DOHH2 (cell line): ENCODE data around the gene C1S.

Experiments
- H3F3A ChIP-seq: fragments of 200-600 bp; sonication (generic), shearing (Covaris generic); 2 replicates; pipeline ENCODE4 v1.6.0; 2016; ENCODE audit warnings: antibody characterized with exemption, mild to moderate bottlenecking; ENCODE audit not compliant: control insufficient read depth, insufficient read depth
- H3K27ac ChIP-seq: fragments of 200-600 bp; sonication (generic); 2 replicates; pipeline ENCODE4 v1.5.1; 2014; ENCODE audit warnings: low read depth, mild to moderate bottlenecking, low read length, moderate library complexity
- H3K27me3 ChIP-seq: fragments of 200-600 bp; sonication (generic); 2 replicates; pipeline ENCODE4 v1.6.1; 2014; ENCODE audit warnings: mild to moderate bottlenecking, low read length, mixed read lengths; ENCODE audit not compliant: control insufficient read depth
- H3K36me3 ChIP-seq: fragments of 200-600 bp; sonication (generic); 2 replicates; pipeline ENCODE4 v1.6.1; 2014; ENCODE audit warnings: mild to moderate bottlenecking, low read length, moderate library complexity, mixed read lengths; ENCODE audit not compliant: control insufficient read depth
- H3K4me1 ChIP-seq: fragments of 200-600 bp; sonication (generic); 2 replicates; pipeline ENCODE4 v1.6.1; 2014; ENCODE audit warnings: mild to moderate bottlenecking, low read length, mixed read lengths; ENCODE audit not compliant: control insufficient read depth
- H3K4me2 ChIP-seq: fragments of 200-600 bp; sonication (generic); 2 replicates; pipeline ENCODE4 v1.6.0; 2014; ENCODE audit warnings: mild to moderate bottlenecking, low read length, moderate library complexity
- H3K4me3 ChIP-seq: fragments of 200-600 bp; sonication (generic); 2 replicates; pipeline ENCODE4 v1.5.1; 2014; ENCODE audit warnings: mild to moderate bottlenecking, low read length, mixed read lengths
- H3K79me2 ChIP-seq: fragments of 200-600 bp; sonication (generic); 2 replicates; pipeline ENCODE4 v1.6.1; 2014; ENCODE audit warnings: mild to moderate bottlenecking, low read length, mixed read lengths; ENCODE audit not compliant: control insufficient read depth
- H3K9me2 ChIP-seq: fragments of 200-600 bp; sonication (generic); replicated peaks from 2 replicates; pipeline ENCODE4 v1.6.1; 2014; ENCODE audit warnings: mild to moderate bottlenecking, low read length, mixed read lengths; ENCODE audit not compliant: control insufficient read depth
- H3K9me3 ChIP-seq: fragments of 200-600 bp; sonication (generic); 2 replicates; pipeline ENCODE4 v1.6.1; 2014; ENCODE audit warnings: antibody characterized with exemption, low read length, mixed read lengths; ENCODE audit not compliant: control insufficient read depth, insufficient read depth
- H4K20me1 ChIP-seq: fragments of 200-600 bp; sonication (generic); 2 replicates; pipeline ENCODE4 v1.6.0; 2014; ENCODE audit warnings: low read depth, mild to moderate bottlenecking, antibody characterized with exemption, low read length, moderate library complexity; ENCODE audit not compliant: control insufficient read depth, insufficient read depth
- CTCF ChIP-seq: fragments of 200-600 bp; sonication (generic); IDR thresholded peaks from one replicate; pipeline ENCODE4 v1.5.1; 2014; ENCODE audit warnings: antibody characterized with exemption, mild to moderate bottlenecking, low read depth, low read length; ENCODE audit not compliant: poor library complexity, severe bottlenecking
- EZH2phosphoT487 ChIP-seq: fragments of 200-600 bp; sonication (generic); IDR thresholded peaks from 2 replicates; pipeline ENCODE4 v1.6.1; 2017; ENCODE audit warnings: borderline replicate concordance, mild to moderate bottlenecking, antibody characterized with exemption, low read length, moderate library complexity, mixed read lengths

Gene C1S

GRCh38 chr12:7059780-7060179 lies 738 bp upstream of the C1S start:
- H3F3A ChIP-seq, result no peaks in the 10 kb centered on the region
- TF ChIP-seq CTCF (no peak), EZH2phosphoT487 (no peak)
- no peaks in the 10 kb centered on the region for H3K9me2 ChIP-seq
- H3K27ac ChIP-seq, result no peak overlapping the region
- H4K20me1 ChIP-seq, result no peaks in the 10 kb centered on the region
- H3K36me3 ChIP-seq, result no peaks in the 10 kb centered on the region
- H3K4me2 ChIP-seq, result no peak overlapping the region
- no peaks in the 10 kb centered on the region for H3K79me2 ChIP-seq
- H3K27me3 ChIP-seq, result peaks cover 49% of the 10 kb centered on the region
- no peak overlapping the region for H3K4me3 ChIP-seq
- no peaks in the 10 kb centered on the region for H3K4me1 ChIP-seq
- H3K9me3 ChIP-seq, result no peaks in the 10 kb centered on the region

DNA sequence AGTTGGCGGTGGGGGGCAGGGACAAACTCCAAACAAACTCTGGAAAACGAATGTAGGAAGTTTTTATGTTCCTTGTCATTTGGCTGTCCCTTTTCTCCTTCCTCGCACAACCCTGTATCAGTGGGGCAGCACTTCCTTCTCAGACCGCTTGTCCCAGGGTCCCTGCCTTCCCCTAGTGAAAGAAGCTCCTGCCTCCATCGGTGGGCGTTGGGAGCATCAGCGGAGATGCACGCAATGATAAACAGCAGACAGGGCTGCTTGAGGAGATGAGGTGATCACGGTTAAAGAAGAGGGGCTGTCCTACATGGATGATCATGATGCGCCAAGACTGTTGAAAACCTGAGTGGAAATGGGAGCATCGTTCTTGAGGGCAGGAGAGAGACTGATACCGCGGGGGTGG lies 620 bp downstream of the C1S start:
- Histone ChIP-seq H3K4me2 (no peak overlapping the region), H3K27ac (no peak overlapping the region), H3K9me2 (no peaks in the 10 kb centered on the region), H3K36me3 (no peaks in the 10 kb centered on the region), H3K4me1 (no peaks in the 10 kb centered on the region), H3K9me3 (no peaks in the 10 kb centered on the region), H4K20me1 (no peaks in the 10 kb centered on the region), H3K27me3 (peaks cover 43% of the 10 kb centered on the region), H3K4me3 (no peak overlapping the region), H3F3A (no peaks in the 10 kb centered on the region), H3K79me2 (no peaks in the 10 kb centered on the region)
- TF ChIP-seq EZH2phosphoT487 (no peak), CTCF (no peak)

DNA sequence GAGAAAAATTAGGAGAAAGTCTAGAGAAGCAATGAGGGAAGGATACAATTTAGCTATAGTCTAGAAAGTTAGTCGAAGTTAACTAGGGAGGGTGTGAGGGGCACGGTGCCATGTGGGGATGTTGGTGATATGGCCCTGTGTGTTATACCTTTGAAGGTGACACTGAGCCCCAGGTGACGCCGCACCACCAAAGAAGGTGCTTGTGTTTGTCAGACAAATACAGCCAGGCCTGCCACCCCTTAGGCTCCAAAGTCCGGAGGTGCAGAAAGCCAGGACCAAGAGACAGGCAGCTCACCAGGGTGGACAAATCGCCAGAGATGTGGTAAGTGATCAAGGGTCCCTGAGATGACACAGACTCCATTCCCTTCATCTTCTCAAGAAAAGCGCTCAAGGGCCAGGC lies 1.1 kb downstream of the C1S start:
- no peak overlapping the region for H3K27ac ChIP-seq
- TF ChIP-seq CTCF (no peak), EZH2phosphoT487 (no peak)
- no peaks in the 10 kb centered on the region for H3K79me2 ChIP-seq
- no peaks in the 10 kb centered on the region for H3K4me1 ChIP-seq
- peaks cover 43% of the 10 kb centered on the region for H3K27me3 ChIP-seq
- no peak overlapping the region for H3K4me2 ChIP-seq
- H4K20me1 ChIP-seq, result no peaks in the 10 kb centered on the region
- no peaks in the 10 kb centered on the region for H3K9me2 ChIP-seq
- H3K36me3 ChIP-seq, result no peaks in the 10 kb centered on the region
- no peaks in the 10 kb centered on the region for H3K9me3 ChIP-seq
- no peaks in the 10 kb centered on the region for H3F3A ChIP-seq
- H3K4me3 ChIP-seq, result no peak overlapping the region

DNA sequence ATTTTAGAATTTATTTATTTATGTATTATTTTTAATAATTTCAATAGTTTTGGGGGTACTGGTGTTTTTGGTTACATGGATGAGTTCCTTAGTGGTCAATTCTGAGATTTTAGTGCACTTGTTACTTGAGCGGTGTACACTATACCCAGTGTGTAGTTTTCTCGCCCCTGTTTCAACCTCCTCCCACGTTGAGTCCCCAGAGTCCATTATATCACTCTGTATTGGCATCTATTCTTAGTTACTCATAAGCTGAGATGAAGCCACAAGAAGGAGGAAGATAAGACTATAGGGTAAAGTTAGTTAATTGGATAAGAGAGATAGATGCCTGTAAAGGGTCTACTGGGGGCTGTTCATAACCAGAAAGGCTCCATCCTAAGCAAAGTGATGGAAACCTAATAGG lies 4.0 kb downstream of the C1S start:
- no peak for TF ChIP-seq EZH2phosphoT487
- no peak for TF ChIP-seq CTCF
- Histone ChIP-seq H3K4me1 (no peaks in the 10 kb centered on the region), H3K9me3 (no peaks in the 10 kb centered on the region), H3K27me3 (peaks cover 47% of the 10 kb centered on the region), H3K4me3 (no peak overlapping the region), H3K36me3 (no peaks in the 10 kb centered on the region), H3K27ac (no peak overlapping the region), H3F3A (no peaks in the 10 kb centered on the region), H3K79me2 (no peaks in the 10 kb centered on the region), H3K9me2 (no peaks in the 10 kb centered on the region), H3K4me2 (no peak overlapping the region), H4K20me1 (no peaks in the 10 kb centered on the region)
